H1 (cell line): Measurements from ENCODE around the gene NKX2-1. TPM values are rescaled to one million over a fixed set of nuclear protein-coding genes. Genes with fewer than 3 reads are reported as not detected.

Source experiments
- ASH2L ChIP-seq: fragments of 200-600, 300-600 bp; sonication (generic); IDR thresholded peaks from one replicate; pipeline ENCODE4 v1.7.1; 2017; ENCODE audit warnings: low read length
- BCL11A ChIP-seq, 2 experiments: IDR thresholded peaks; one replicate each; pipeline ENCODE4 v1.6.1; 2011; ENCODE audit warnings: low read depth in 2 of 2, low read length in 2 of 2, mild to moderate bottlenecking in 2 of 2
- CBX5 ChIP-seq: fragments of 300-800, 300-1000 bp; sonication (generic); IDR thresholded peaks from 2 replicates; pipeline ENCODE4 v1.7.1; 2016; ENCODE audit warnings: antibody characterized with exemption, low read length, low read depth
- CEBPB ChIP-seq: IDR thresholded peaks from 2 replicates; pipeline ENCODE4 v1.6.1; 2012; ENCODE audit warnings: low read depth, low read length
- EGR1 ChIP-seq: IDR thresholded peaks from 2 replicates; pipeline ENCODE4 v1.6.1; 2011; ENCODE audit warnings: low read depth, low read length, borderline replicate concordance
- EZH2 ChIP-seq: fragments of 200-600 bp; sonication (generic); IDR thresholded peaks from 2 replicates; pipeline ENCODE4 v1.7.1; 2012; ENCODE audit warnings: low read depth, mild to moderate bottlenecking, moderate library complexity, low read length, inconsistent platforms; ENCODE audit not compliant: severe bottlenecking
- GABPA ChIP-seq: IDR thresholded peaks from 2 replicates; pipeline ENCODE4 v1.6.1; 2011; ENCODE audit warnings: mild to moderate bottlenecking, low read length, moderate library complexity, borderline replicate concordance; ENCODE audit not compliant: insufficient read depth
- HDAC2 ChIP-seq, 2 experiments: fragments of 300-600 bp in 1 of 2; sonication (generic) in 1 of 2; IDR thresholded peaks; 2 replicates each; pipeline ENCODE4 v1.6.1; 2011 to 2012; ENCODE audit warnings: low read depth in 2 of 2, low read length in 2 of 2, mild to moderate bottlenecking in 2 of 2, moderate library complexity in 2 of 2, borderline replicate concordance in 1 of 2, inconsistent platforms in 1 of 2
- JUN ChIP-seq: IDR thresholded peaks from 2 replicates; pipeline ENCODE4 v1.6.1; 2011; ENCODE audit warnings: low read depth, mild to moderate bottlenecking, improper control_type of control experiment, low read length
- PHF8 ChIP-seq: fragments of 200-600 bp; sonication (generic); conservative IDR thresholded peaks from 2 replicates; pipeline ENCODE4 v1.7.1; 2012; ENCODE audit warnings: low read depth, mild to moderate bottlenecking, inconsistent platforms, low read length, moderate library complexity
- RNF2 ChIP-seq: fragments of 200-900, 300-1000 bp; sonication (generic); IDR thresholded peaks from 2 replicates; pipeline ENCODE4 v1.7.1; 2016; ENCODE audit warnings: borderline replicate concordance, low read depth, mild to moderate bottlenecking, antibody characterized with exemption, low read length; ENCODE audit not compliant: poor library complexity, severe bottlenecking; ENCODE audit errors: missing control alignments
- SAP30 ChIP-seq: fragments of 300-600 bp; sonication (generic); IDR thresholded peaks from 2 replicates; pipeline ENCODE4 v1.7.1; 2012; ENCODE audit warnings: low read length, moderate library complexity, mild to moderate bottlenecking, inconsistent platforms; ENCODE audit not compliant: insufficient read depth, insufficient replicate concordance
- SP4 ChIP-seq: IDR thresholded peaks from 2 replicates; pipeline ENCODE4 v1.6.1; 2012; ENCODE audit warnings: low read length, inconsistent platforms
- polyA plus RNA-seq, 7 experiments: library from polyadenylated mRNA; depleted of rRNA in 3 of 7; stranded (reverse) in 5 of 7; unstranded in 2 of 7; fragments of >200 nt in 5 of 7; fragments of 200-250 nt in 2 of 7; gene quantifications; 1 replicate in 5 of 7; 2 replicates in 1 of 7; 4 replicates in 1 of 7; pipeline versions ENCODE4 v1.2.1 to v1.2.3, GENCODE V29; 2011 to 2013; ENCODE audit warnings: missing spikeins in 2 of 7, mixed read lengths in 2 of 7
- total RNA-seq: library from RNA; stranded (reverse); fragmentation: NEBNext Ultra II Directional; extraction: Animal tissue kit (Norgen Biotek cat#: 25700); gene quantifications from 2 replicates; pipeline ENCODE4 v1.2.1, GENCODE V29; 2021

NKX2-1 gene
- total and polyA plus RNA-seq, 2 of the 8 experiments (the other 6 are each of a cell fraction or from before 2014, with no cell fraction given) = not detected

DNA sequence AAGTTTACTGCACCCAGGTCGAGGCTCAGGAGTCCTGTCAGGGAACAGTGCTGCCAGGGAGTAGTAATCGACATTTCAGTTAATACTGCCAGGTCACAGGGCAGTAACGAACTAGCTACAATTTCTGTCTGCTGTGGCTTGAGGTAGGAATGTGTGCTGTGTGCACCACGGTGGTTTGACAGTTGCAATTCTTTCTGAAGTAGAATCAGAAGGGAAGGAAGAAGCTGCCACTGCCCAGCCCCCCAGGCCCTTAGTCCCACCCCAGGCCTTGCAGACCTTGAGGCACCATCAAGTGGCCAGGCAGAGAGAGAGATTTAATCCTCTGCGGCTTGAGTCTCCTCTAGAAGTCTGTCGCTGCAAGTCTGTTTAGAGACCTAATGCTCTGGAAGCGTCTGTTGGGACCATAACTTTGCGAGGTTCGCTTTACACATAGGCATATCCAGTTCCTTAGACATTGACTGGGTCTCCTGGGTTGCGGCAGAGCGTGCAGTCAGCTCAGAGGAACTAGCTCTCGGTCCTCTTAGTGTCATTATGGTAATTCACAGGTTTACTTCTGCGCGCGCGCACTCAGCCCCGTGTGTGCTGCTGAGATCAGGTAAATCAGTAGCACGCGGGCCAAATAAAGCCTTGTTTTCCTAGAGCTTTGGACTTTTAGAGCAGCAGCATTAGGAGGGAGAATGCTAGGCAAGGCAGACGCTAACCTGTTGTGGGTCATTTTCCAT lies 9.8 kb downstream of the NKX2-1 start (continued):
- TF ChIP-seq CEBPB = no peak
- no peak for TF ChIP-seq EGR1
- no peak for TF ChIP-seq ASH2L
- TF ChIP-seq SP4 = no peak
- TF ChIP-seq PHF8 = no peak
- no peak for TF ChIP-seq SAP30
- TF ChIP-seq CBX5 = no peak
- TF ChIP-seq RNF2 = peak; percentile 94
- TF ChIP-seq BCL11A (IDR thresholded peaks at IDR 0.05; ENCODE audit: low read depth in 2 of 2, low read length in 2 of 2) = no peak
- peak; percentile 90 for TF ChIP-seq EZH2
- no peak for TF ChIP-seq JUN
- no peak for TF ChIP-seq HDAC2 (IDR thresholded peaks at IDR 0.05; ENCODE audit: borderline replicate concordance in 1 of 2, low read depth in 2 of 2, low read length in 2 of 2)
- TF ChIP-seq GABPA = no peak
